Heart right ventricle (tissue), 16 donors: ENCODE data around the gene CCNDBP1. TPM values are rescaled to one million over a fixed set of nuclear protein-coding genes. Genes with fewer than 3 reads are reported as not detected.

Source experiments
- ATAC-seq, 8 donors: fragments of 200-7000 bp; cut with Tn5 transposase; one replicate each; pipeline ENCODE4 v1.9.1; 2020; ENCODE audit warnings: mild to moderate bottlenecking in 8 of 8, moderate library complexity in 8 of 8, moderate number of reproducible peaks in 1 of 8
- DNase-seq, 2 donors: peaks; one replicate each; pipeline ENCODE4 v3.0.0-alpha.2; 2020
- H3K27ac ChIP-seq, 10 donors: fragments of 200-600 bp; sonication (generic) in 2 of 10; one replicate each; pipeline versions ENCODE4 v1.5.0 to v1.8.0; 2020 to 2022; ENCODE audit warnings: mild to moderate bottlenecking in 3 of 10
- H3K27me3 ChIP-seq, 7 donors: fragments of 200-600 bp; one replicate each; pipeline ENCODE4 v1.8.0; 2021 to 2022; ENCODE audit warnings: mild to moderate bottlenecking in 2 of 7
- H3K36me3 ChIP-seq, 9 donors: fragments of 200-600 bp; sonication (generic) in 1 of 9; one replicate each; pipeline versions ENCODE4 v1.5.0 to v1.8.0; 2020 to 2022; ENCODE audit warnings: mild to moderate bottlenecking in 2 of 9
- H3K4me1 ChIP-seq, 9 donors: fragments of 200-600 bp; sonication (generic) in 1 of 9; one replicate each; pipeline versions ENCODE4 v1.5.0 to v1.8.0; 2020 to 2022; ENCODE audit warnings: mild to moderate bottlenecking in 4 of 9
- H3K4me3 ChIP-seq, 10 donors: fragments of 200-600 bp; sonication (generic) in 2 of 10; one replicate each; pipeline versions ENCODE4 v1.5.0 to v1.8.0; 2020 to 2022; ENCODE audit warnings: mild to moderate bottlenecking in 7 of 10, moderate library complexity in 2 of 10
- H3K9me3 ChIP-seq, 11 donors: fragments of 200-600 bp in 10 of 11; sonication (generic) in 2 of 11; one replicate each; pipeline versions ENCODE4 v1.5.0 to v1.8.0; 2013 to 2022; ENCODE audit warnings: mild to moderate bottlenecking in 2 of 11, control low read depth in 1 of 11, moderate library complexity in 1 of 11
- WGBS, 2 donors: extraction: QIAGEN DNeasy Blood & Tissue Kit; methylation state at CpG; one replicate each; pipeline ENCODE4 v1.1.7; 2013; ENCODE audit warnings: inconsistent platforms in 1 of 2; 5-methylcytosine and 5-hydroxymethylcytosine counted together
- intact Hi-C, 10 donors: fragments of 100-400 bp; cut with DNase I; formaldehyde crosslinking; loops; one replicate each; pipeline versions ENCODE4 v1.11.1 to v1.14.2; 2022
- polyA plus RNA-seq, 2 donors: library from polyadenylated mRNA; stranded (reverse); fragments of 200-250 nt; gene quantifications; one replicate each; pipeline ENCODE4 v1.2.3, GENCODE V29; 2013
- total RNA-seq, 10 donors: library from RNA; stranded (reverse); fragmentation: NEBNext Ultra II Directional in 3 of 10; extraction: Animal tissue kit (Norgen Biotek cat#: 25700) in 3 of 10; gene quantifications; one replicate each; pipeline versions ENCODE4 v1.2.1 to v1.2.4, GENCODE V29; 2021 to 2023
- TF ChIP-seq, protein P1 (sequence below), 9 donors: fragments of 200-600 bp; sonication (generic) in 2 of 9; IDR thresholded peaks; one replicate each; pipeline versions ENCODE4 v1.5.0 to v1.8.0; 2021 to 2022; ENCODE audit warnings: antibody characterized with exemption in 9 of 9, mild to moderate bottlenecking in 5 of 9, moderate library complexity in 1 of 9
- donor health status: Arrhythmogenic right ventricular cardiomyopathy.
- donor health status: ischemic (EF 13 %, LVEDD 7.1; RV severe dilation, severe dysfunction).
- donor health status: healthy with polysubstance abuse.
- donor health status: DM: no; HTN: yes; CAD: no.
- donor health status: DM: no; HTN: no; CAD: no.
- donor health status: ischemic (EF 25% LVEDD 6.9; RV normal size, moderate dysfunction).
- donor health status: ischemic (EF 25% LVEDD 5.7; RV mildly dilated, moderate dysfunction).
- donor health status: healthy.
- donor health status: DM: yes; HTN: yes; CAD: no.
- donor health status: Ischemic cardiomyopathy.
- donor health status: ischemic (EF 35%, LVEDD 5.7; RV mildly dilated, moderate dysfunction).
- donor health status: nonischemic (EF 11% LVEDD 7.7; RV severe dilation, severe dysfunction).
- donor health status: DM: yes; HTN: yes; CAD: no.
- donor health status: PGD.
- donor health status: ischemic (EF 29% LVEDD 5.4; RV normal size, mild dysfunction).
- donor health status: nonischemic (EF 23%, LVEDD 6.1; RV moderate dilation, normal function).

The CCNDBP1 gene
- total and polyA plus RNA-seq, 12 donors, result 27.6 to 65.1 (median 59.0) TPM

- 95 to 97% methylated on average over 6 of the region's 6 CpGs for WGBS, 2 donors
- no peaks in the 10 kb centered on the region for H3K36me3 ChIP-seq
- intact Hi-C loops, result no loop called here
- H3K9me3 ChIP-seq, result no peaks in the 10 kb centered on the region
- DNase-seq, result no peak
- H3K27me3 ChIP-seq, result peaks cover 0 to 5% (median 0%) of the 10 kb centered on the region in 7 donors
- no peak for ATAC-seq
- no peak overlapping the region for H3K4me3 ChIP-seq
- TF ChIP-seq, protein P1, sequence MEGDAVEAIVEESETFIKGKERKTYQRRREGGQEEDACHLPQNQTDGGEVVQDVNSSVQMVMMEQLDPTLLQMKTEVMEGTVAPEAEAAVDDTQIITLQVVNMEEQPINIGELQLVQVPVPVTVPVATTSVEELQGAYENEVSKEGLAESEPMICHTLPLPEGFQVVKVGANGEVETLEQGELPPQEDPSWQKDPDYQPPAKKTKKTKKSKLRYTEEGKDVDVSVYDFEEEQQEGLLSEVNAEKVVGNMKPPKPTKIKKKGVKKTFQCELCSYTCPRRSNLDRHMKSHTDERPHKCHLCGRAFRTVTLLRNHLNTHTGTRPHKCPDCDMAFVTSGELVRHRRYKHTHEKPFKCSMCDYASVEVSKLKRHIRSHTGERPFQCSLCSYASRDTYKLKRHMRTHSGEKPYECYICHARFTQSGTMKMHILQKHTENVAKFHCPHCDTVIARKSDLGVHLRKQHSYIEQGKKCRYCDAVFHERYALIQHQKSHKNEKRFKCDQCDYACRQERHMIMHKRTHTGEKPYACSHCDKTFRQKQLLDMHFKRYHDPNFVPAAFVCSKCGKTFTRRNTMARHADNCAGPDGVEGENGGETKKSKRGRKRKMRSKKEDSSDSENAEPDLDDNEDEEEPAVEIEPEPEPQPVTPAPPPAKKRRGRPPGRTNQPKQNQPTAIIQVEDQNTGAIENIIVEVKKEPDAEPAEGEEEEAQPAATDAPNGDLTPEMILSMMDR (IDR thresholded peaks at IDR 0.05), result no peak
- no peaks in the 10 kb centered on the region for H3K4me1 ChIP-seq
- H3K27ac ChIP-seq, result no peak overlapping the region
Observed at GRCh38 chr15:43235536-43235935, 50.3 kb downstream of the CCNDBP1 start.

DNA sequence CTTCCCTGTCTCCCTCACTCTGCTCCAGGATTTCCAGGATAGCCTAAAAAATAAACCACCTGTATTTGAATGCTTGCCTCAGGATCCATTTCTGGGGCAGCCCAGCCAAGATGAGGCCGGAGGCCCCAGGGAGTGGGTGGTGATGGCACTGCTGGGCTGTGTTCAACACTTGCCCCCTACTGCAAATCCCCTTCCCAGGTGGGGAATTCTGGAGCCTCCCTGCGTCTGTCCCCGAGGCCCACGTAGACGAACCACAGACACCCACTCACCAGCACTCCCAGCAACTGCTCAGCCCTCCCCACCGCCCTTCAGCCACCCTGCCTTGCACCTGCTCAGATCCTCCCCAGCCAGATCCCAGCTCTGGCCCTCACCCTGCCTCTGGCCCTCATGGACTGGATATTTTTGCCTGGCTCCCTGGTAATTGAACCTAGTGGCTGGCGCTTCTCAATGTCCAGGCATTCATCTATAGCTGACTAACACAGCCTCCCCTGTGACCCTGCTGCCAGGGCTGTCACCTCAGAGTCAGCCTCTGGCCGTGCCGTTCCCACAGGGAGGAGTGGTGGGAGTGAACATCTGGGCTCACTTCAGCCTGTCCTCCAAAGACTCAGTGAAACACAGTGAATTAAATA, 52.8 kb downstream of the CCNDBP1 start:
- intact Hi-C loops, result no loop called here
- H3K36me3 ChIP-seq, result no peaks in the 10 kb centered on the region
- H3K27me3 ChIP-seq, result peaks cover 0 to 5% (median 0%) of the 10 kb centered on the region in 7 donors
- 72 to 74% methylated on average over 9 of the region's 9 CpGs for WGBS, 2 donors
- H3K27ac ChIP-seq, result no peak overlapping the region
- DNase-seq (no peak), ATAC-seq (no peak)
- no peaks in the 10 kb centered on the region for H3K4me1 ChIP-seq
- H3K9me3 ChIP-seq, result no peaks in the 10 kb centered on the region
- TF ChIP-seq, protein P1 (IDR thresholded peaks at IDR 0.05), result no peak
- H3K4me3 ChIP-seq, result no peak overlapping the region

- intact Hi-C loops, result no loop called here
- H3K27me3 ChIP-seq, result peaks cover 0 to 5% (median 0%) of the 10 kb centered on the region in 7 donors
- 72 to 75% methylated on average over 10 of the region's 10 CpGs for WGBS, 2 donors
- H3K4me3 ChIP-seq, result no peak overlapping the region
- no peaks in the 10 kb centered on the region for H3K36me3 ChIP-seq
- no peaks in the 10 kb centered on the region for H3K9me3 ChIP-seq
- H3K27ac ChIP-seq, result no peak overlapping the region
- H3K4me1 ChIP-seq, result no peaks in the 10 kb centered on the region
- TF ChIP-seq, protein P1 (IDR thresholded peaks at IDR 0.05), result no peak
- ATAC-seq, result no peak
- no peak for DNase-seq
Observed at GRCh38 chr15:43238671-43239131, 53.5 kb downstream of the CCNDBP1 start.

DNA sequence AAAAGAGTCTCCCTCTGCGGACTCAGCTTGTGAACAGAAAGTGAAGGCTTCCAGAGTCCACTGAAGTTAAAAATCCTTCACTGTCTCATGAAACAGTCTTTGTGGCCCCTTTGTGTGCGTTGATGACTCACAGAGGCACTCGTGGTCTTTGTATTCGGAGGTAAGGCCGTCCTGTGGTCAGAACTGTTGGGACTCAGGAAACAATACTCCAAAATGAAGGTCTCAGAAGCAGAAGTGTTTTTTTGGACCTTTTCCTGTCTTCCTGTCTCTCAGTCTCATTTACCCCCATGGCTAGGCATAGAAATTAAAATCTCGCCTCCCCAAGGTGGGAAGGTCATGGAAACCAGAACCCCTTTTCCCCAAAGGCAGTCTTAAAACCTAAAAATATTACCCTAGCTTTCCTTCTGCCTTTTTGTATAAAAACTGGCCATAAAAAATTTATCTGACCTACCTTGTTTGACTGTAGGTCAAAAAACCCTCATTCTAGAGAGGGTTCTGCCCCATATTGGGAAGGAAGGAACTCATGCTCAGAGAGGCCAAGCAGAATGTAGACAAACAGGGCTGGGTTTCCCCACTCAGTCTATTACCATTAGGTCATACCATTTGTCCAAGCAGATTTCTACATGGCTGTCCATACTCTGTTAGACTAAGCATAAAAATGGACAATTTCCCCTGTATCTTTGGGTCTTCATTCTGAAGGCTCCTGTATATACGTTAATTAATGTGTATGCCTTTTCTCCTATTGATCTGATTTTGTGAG, 54.7 kb downstream of the CCNDBP1 start:
- H3K36me3 ChIP-seq, result no peaks in the 10 kb centered on the region
- WGBS, 2 donors, result 70 to 84% methylated on average over 7 of the region's 7 CpGs

More for the DNA sequence above, 54.7 kb downstream of the CCNDBP1 start:
- Histone ChIP-seq H3K27me3 (peaks cover 0 to 5% (median 0%) of the 10 kb centered on the region in 7 donors), H3K4me3 (no peak overlapping the region), H3K4me1 (no peaks in the 10 kb centered on the region), H3K27ac (no peak overlapping the region), H3K9me3 (no peaks in the 10 kb centered on the region)
- ATAC-seq (no peak), DNase-seq (no peak)
- TF ChIP-seq, protein P1 (IDR thresholded peaks at IDR 0.05), result no peak
- intact Hi-C loops, result no loop called here
